ENCODE data around the gene OR6J1. TPM values are rescaled to one million over a fixed set of nuclear protein-coding genes. Genes with fewer than 3 reads are reported as not detected.
"Not testable (repeated sequence)": the region's sequence is repeated elsewhere in the genome, so short reads cannot be mapped to it uniquely, and the experiment has no call there.

Gene OR6J1
- total RNA-seq, 1 donor from 2014 or later, result not detected

GRCh38 chr14:22651586-22651985, 7.4 kb upstream of the OR6J1 start:
- DNase-seq (ENCODE audit: low spot score), result no peak
- no peak for ATAC-seq

GRCh38 chr14:22650960-22651521, 6.9 kb upstream of the OR6J1 start:
- DNase-seq (ENCODE audit: low spot score) (no peak), ATAC-seq (no peak)

GRCh38 chr14:22650046-22650739, 6.0 kb upstream of the OR6J1 start:
- DNase-seq (ENCODE audit: low spot score) (no peak), ATAC-seq (no peak)

GRCh38 chr14:22648506-22648905, 4.4 kb upstream of the OR6J1 start:
- DNase-seq (ENCODE audit: low spot score) (no peak), ATAC-seq (no peak)

- ATAC-seq, result no peak
- DNase-seq (ENCODE audit: low spot score), result no peak
Observed at GRCh38 chr14:22646570-22647254, 2.6 kb upstream of the OR6J1 start.

GRCh38 chr14:22641846-22642245, 2.3 kb downstream of the OR6J1 start:
- no peak for DNase-seq (ENCODE audit: low spot score)
- ATAC-seq, result no peak

GRCh38 chr14:22640192-22640591, 4.0 kb downstream of the OR6J1 start:
- DNase-seq (ENCODE audit: low spot score) (no peak), ATAC-seq (no peak)

- DNase-seq (ENCODE audit: low spot score); ATAC-seq: not testable (repeated sequence)
Observed at GRCh38 chr14:22635980-22636379, 8.2 kb downstream of the OR6J1 start.

- no peak for DNase-seq (ENCODE audit: low spot score)
- no peak for ATAC-seq
Observed at GRCh38 chr14:22634233-22634900, 9.8 kb downstream of the OR6J1 start.

GRCh38 chr14:22630486-22630885, 13.7 kb downstream of the OR6J1 start:
- ATAC-seq, result no peak
- no peak for DNase-seq (ENCODE audit: low spot score)

- ATAC-seq (no peak), DNase-seq (ENCODE audit: low spot score) (no peak)
Observed at GRCh38 chr14:22630066-22630465, 14.1 kb downstream of the OR6J1 start.

GRCh38 chr14:22629361-22629760, 14.8 kb downstream of the OR6J1 start:
- DNase-seq (ENCODE audit: low spot score) (no peak), ATAC-seq (no peak)

- no peak for ATAC-seq
- no peak for DNase-seq (ENCODE audit: low spot score)
Observed at GRCh38 chr14:22627506-22628263, 16.5 kb downstream of the OR6J1 start.

- DNase-seq (ENCODE audit: low spot score), result no peak
- ATAC-seq, result no peak
Observed at GRCh38 chr14:22626590-22626989, 17.6 kb downstream of the OR6J1 start.

GRCh38 chr14:22623047-22623446, 21.1 kb downstream of the OR6J1 start:
- ATAC-seq (no peak), DNase-seq (ENCODE audit: low spot score) (no peak)

- ATAC-seq, result no peak
- no peak for DNase-seq (ENCODE audit: low spot score)
Observed at GRCh38 chr14:22622255-22622654, 21.9 kb downstream of the OR6J1 start.

GRCh38 chr14:22615765-22616164, 28.4 kb downstream of the OR6J1 start:
- not testable (repeated sequence) for DNase-seq (ENCODE audit: low spot score); ATAC-seq

- ATAC-seq (peak; percentile 86), DNase-seq (ENCODE audit: low spot score) (no peak)
Observed at GRCh38 chr14:22614240-22614799, 29.8 kb downstream of the OR6J1 start.

- ATAC-seq (peak; percentile 39), DNase-seq (ENCODE audit: low spot score) (no peak)
Observed at GRCh38 chr14:22613736-22614239, 30.4 kb downstream of the OR6J1 start.

- ATAC-seq, result no peak
- DNase-seq (ENCODE audit: low spot score), result no peak
Observed at GRCh38 chr14:22613106-22613695, 31.0 kb downstream of the OR6J1 start.
